Ovary (tissue), 9 donors: ENCODE measurements around the gene PALMD. TPM values are rescaled to one million over a fixed set of nuclear protein-coding genes. Genes with fewer than 3 reads are reported as not detected.

Source experiments
- DNase-seq, 5 donors: peaks; one replicate each; pipeline ENCODE4 v3.0.0-alpha.2; 2019 to 2020
- H3K27ac ChIP-seq, 2 donors: fragments of 200-600 bp; one replicate each; pipeline versions ENCODE4 v1.5.1 to v1.8.0; 2019 to 2022
- H3K27me3 ChIP-seq: fragments of 200-600 bp; one replicate; pipeline ENCODE4 v1.8.0; 2022
- H3K36me3 ChIP-seq: fragments of 200-600 bp; sonication (generic); one replicate; pipeline ENCODE4 v1.5.1; 2019
- H3K4me1 ChIP-seq: one replicate; pipeline ENCODE4 v1.8.1; 2013; ENCODE audit warnings: mild to moderate bottlenecking, moderate library complexity; ENCODE audit not compliant: insufficient read depth
- H3K4me3 ChIP-seq: fragments of 200-600 bp; sonication (generic); one replicate; pipeline ENCODE4 v1.5.1; 2017
- H3K9me3 ChIP-seq, 2 donors: fragments of 200-600 bp in 1 of 2; sonication (generic) in 1 of 2; one replicate each; pipeline versions ENCODE4 v1.5.1 to v1.8.1; 2013 to 2019; ENCODE audit warnings: mild to moderate bottlenecking in 1 of 2, moderate library complexity in 1 of 2
- CTCF ChIP-seq, 3 donors: fragments of 450-650 bp in 2 of 3; fragments of 200-600 bp in 1 of 3; IDR thresholded peaks; one replicate each; pipeline versions ENCODE4 v1.5.1 to v1.8.0; 2016 to 2022; ENCODE audit warnings: antibody characterized with exemption in 3 of 3, mild to moderate bottlenecking in 1 of 3
- EP300 ChIP-seq: sonication (generic); formaldehyde crosslinking; IDR thresholded peaks from one replicate; pipeline ENCODE4 v1.6.1; 2017; ENCODE audit warnings: antibody characterized with exemption
- POLR2A ChIP-seq: fragments of 450-650 bp; IDR thresholded peaks from one replicate; pipeline ENCODE4 v1.6.1; 2017; ENCODE audit warnings: antibody characterized with exemption, mild to moderate bottlenecking, moderate library complexity
- WGBS, 3 donors: extraction: QIAGEN DNeasy Blood & Tissue Kit in 1 of 3; methylation state at CpG; one replicate each; pipeline versions ENCODE4 v1.1.5 to v1.1.7; 2013 to 2017; 5-methylcytosine and 5-hydroxymethylcytosine counted together
- intact Hi-C, 4 donors: fragments of 100-400 bp; cut with DNase I; formaldehyde crosslinking; loops; one replicate each; pipeline versions ENCODE4 v1.11.0 to v1.15.1; 2022 to 2023
- polyA plus RNA-seq, 2 donors: library from polyadenylated mRNA; stranded (reverse); fragments of 200-250 nt in 1 of 2; fragments of 350-450 nt in 1 of 2; fragmentation: Illumina TruSeq in 1 of 2; extraction: RNeasy Lipid Tissue Mini Kit (QIAGEN cat#74804) in 1 of 2; gene quantifications; one replicate each; pipeline ENCODE4 v1.2.3, GENCODE V29; 2013 to 2014
- total RNA-seq, 7 donors: library from RNA; depleted of rRNA in 2 of 7; stranded (reverse); fragments of >200 nt in 2 of 7; fragmentation: NEBNext Ultra II Directional in 3 of 7; extraction: Animal tissue kit (Norgen Biotek cat#: 25700) in 3 of 7; gene quantifications; one replicate each; pipeline versions ENCODE4 v1.1.0 to v1.2.4, GENCODE V29; 2016 to 2023
- donor health status: DM: no; HTN: no; CAD: no; lungs with moderate emphysema.
- donor health status: DM: no; HTN: no; CAD: no.
- donor health status: Bipolar disorder and iron deficiency.
- donor health status: DM: yes; HTN: yes; CAD: no.
- donor health status: DM: no; HTN: no; CAD: no.
- donor health status: DM: yes; HTN: yes; CAD: no.

Gene PALMD
- total and polyA plus RNA-seq, 9 donors: 18.0 to 43.7 (median 30.2) TPM

- Histone ChIP-seq H3K9me3 (no peaks in the 10 kb centered on the region), H3K27ac (no peak overlapping the region), H3K4me1 (no peaks in the 10 kb centered on the region), H3K27me3 (no peaks in the 10 kb centered on the region), H3K4me3 (no peak overlapping the region), H3K36me3 (no peaks in the 10 kb centered on the region)
- TF ChIP-seq POLR2A (no peak), EP300 (no peak), CTCF (IDR thresholded peaks at IDR 0.05) (no peak)
- DNase-seq: no peak
- intact Hi-C loops: no loop called here
- WGBS, 3 donors: 79 to 86% (median 83%) methylated on average over 5 of the region's 5 CpGs
These were observed 18.3 kb upstream of the PALMD start for GRCh38 chr1:99627615-99628014.

DNA sequence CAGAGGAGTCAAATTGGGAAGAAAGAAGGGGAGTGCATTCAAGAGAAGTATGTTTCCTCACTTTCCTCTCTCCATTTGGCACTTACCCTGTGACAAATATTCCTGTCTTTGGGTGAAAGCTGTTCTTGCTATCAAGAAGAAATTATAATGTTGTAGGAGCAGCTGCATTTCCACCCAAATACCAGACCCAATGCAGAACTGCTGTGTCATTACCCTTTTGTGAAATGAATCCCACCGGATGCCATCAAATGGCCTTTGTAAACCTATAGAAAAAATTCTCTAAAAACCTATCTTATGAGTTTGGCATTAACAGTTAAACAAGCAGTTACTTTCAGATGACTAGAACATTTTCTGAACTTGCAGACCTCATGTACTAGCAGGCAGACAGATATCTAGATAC, 16.7 kb upstream of the PALMD start:
- H3K9me3 ChIP-seq: no peaks in the 10 kb centered on the region
- no peaks in the 10 kb centered on the region for H3K27me3 ChIP-seq
- H3K27ac ChIP-seq: no peak overlapping the region
- intact Hi-C loops: no loop called here
- TF ChIP-seq EP300 (no peak), POLR2A (no peak), CTCF (IDR thresholded peaks at IDR 0.05) (no peak)
- no peaks in the 10 kb centered on the region for H3K36me3 ChIP-seq
- 79 to 85% (median 83%) methylated on average over 1 of the region's 1 CpG for WGBS, 3 donors
- DNase-seq: no peak
- H3K4me1 ChIP-seq: no peaks in the 10 kb centered on the region
- H3K4me3 ChIP-seq: no peak overlapping the region

DNA sequence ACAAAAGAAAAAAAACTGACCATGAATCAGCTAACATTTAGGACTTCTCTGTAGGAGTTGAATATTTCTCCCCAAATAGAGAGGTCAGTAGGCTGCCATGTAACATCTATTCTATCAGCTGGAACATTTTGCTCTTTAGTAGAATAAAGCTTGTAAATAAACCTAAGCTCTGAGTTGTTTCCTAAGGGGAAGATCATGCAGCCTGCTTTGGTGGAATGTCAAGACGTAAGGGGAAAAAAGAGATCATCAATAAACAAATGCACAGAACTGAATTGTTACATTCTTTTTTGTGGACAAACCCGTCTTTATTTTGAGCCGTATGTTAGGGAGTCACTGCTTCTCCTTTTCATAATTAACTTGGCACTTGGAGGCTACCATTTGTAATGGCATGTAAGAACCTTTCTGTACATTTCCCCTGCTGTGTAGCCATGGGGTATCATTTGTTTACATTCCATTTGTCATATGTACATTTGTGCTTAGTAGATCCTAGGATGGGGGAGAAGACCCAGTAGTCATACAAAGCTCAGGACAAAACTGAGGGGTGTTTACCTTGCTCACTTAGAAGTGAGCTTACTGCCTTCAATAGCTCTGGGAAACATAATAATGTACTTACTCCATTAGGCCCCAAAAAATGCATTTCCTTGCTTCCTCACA, 10.8 kb upstream of the PALMD start:
- H3K36me3 ChIP-seq: no peaks in the 10 kb centered on the region
- no peaks in the 10 kb centered on the region for H3K9me3 ChIP-seq
- intact Hi-C loops: no loop called here
- H3K27ac ChIP-seq: no peak overlapping the region
- H3K27me3 ChIP-seq: no peaks in the 10 kb centered on the region
- no peak for DNase-seq
- WGBS, 3 donors: 72 to 85% (median 77%) methylated on average over 3 of the region's 3 CpGs
- no peaks in the 10 kb centered on the region for H3K4me1 ChIP-seq
- TF ChIP-seq EP300 (no peak), POLR2A (no peak), CTCF (IDR thresholded peaks at IDR 0.05) (no peak)
- H3K4me3 ChIP-seq: no peak overlapping the region

DNA sequence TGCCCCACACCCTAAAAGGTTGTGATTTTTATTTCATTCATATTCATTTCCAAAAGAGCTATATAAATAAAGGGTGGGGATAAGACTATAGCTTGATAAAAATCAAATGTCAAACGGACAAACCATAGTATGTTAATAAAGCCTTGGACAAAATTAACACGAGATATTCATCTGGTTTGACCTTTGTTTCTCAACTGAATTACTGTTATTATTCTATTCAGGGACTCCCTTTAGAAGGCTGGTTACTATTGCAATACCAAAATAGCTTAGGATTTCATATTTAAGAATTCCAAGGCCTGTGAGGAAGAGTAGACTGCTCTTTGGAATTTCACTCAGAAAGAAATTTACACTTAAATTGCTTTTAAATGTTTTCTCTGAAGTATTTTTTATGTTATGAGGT, 10.2 kb upstream of the PALMD start:
- no peak for TF ChIP-seq POLR2A
- TF ChIP-seq EP300: no peak
- no peak for TF ChIP-seq CTCF (IDR thresholded peaks at IDR 0.05)
- Histone ChIP-seq H3K4me3 (no peak overlapping the region), H3K36me3 (no peaks in the 10 kb centered on the region), H3K4me1 (no peaks in the 10 kb centered on the region), H3K9me3 (no peaks in the 10 kb centered on the region), H3K27me3 (no peaks in the 10 kb centered on the region), H3K27ac (no peak overlapping the region)
- intact Hi-C loops: no loop called here
- DNase-seq: no peak
- WGBS, 3 donors: 73 to 87% (median 80%) methylated on average over 2 of the region's 2 CpGs
